NCI-H128 (cell line): Measurements from ENCODE around the gene SPEG.

Experiments
- DNase-seq: peaks from one replicate; lab custom pipeline; 2025; ENCODE audit not compliant: unreplicated experiment; lab: John Stamatoyannopoulos, UW

SPEG gene

GRCh38 chr2:219525533-219526232 is 91.0 kb downstream of the SPEG start:
- no peak for DNase-seq

DNA sequence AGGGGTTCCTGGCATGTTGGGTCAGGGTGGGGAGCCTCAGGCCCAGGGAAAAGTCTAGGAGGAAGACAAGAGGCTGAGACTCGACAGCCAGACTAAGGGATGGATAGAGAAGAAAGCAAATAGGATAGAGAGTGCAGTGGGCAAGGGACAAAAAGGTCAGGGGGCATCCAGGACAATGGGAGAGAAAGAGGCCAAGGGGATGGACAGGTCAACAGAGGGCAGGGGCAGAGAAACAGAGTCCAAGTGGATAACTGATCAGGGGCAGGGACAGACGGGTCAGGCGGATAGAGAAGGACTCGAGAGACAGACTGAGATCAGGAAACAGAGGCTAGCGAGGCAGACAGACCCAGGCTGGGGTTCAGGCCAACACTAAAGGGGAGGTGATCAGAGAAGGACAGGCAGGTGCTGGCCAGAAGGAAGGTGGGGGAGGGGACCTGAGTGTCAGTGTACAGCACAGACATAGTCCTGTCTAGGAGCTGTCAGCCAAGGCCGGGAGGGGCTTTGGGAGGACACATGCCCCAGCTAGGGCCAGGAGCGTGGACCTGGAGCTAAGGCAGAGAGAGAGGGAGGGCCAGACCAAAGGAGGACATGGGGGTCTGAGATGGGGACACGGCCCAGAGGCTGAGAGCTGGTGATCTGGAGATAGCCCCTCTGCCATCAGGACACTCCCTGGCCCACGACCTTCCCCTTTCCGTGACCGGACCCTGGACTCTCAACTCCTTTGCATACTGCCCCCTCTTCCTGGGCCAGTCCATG is 91.9 kb downstream of the SPEG start:
- DNase-seq, result no peak

- DNase-seq, result no peak
Measured at GRCh38 chr2:219527076-219527394, 92.4 kb downstream of the SPEG start.

DNA sequence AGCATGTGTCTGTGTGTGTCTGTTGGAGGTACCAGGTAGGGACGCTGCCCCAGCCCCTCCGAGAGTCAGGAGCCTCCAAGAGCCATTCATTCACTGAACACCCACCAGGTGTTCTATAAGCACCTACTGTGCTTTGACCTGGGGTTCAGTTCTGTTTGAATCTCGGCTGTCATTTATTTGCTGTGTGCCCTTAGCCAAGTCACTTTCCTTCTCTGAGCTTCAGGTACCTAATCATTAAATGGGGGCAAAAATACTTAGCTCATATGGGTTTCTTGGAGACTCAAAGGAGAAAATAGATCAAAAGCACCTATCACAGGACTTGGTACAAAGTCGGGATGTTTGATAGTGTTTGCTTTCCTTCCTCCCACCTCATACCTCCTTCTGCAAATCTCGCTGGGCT is 92.8 kb downstream of the SPEG start:
- DNase-seq, result no peak

DNA sequence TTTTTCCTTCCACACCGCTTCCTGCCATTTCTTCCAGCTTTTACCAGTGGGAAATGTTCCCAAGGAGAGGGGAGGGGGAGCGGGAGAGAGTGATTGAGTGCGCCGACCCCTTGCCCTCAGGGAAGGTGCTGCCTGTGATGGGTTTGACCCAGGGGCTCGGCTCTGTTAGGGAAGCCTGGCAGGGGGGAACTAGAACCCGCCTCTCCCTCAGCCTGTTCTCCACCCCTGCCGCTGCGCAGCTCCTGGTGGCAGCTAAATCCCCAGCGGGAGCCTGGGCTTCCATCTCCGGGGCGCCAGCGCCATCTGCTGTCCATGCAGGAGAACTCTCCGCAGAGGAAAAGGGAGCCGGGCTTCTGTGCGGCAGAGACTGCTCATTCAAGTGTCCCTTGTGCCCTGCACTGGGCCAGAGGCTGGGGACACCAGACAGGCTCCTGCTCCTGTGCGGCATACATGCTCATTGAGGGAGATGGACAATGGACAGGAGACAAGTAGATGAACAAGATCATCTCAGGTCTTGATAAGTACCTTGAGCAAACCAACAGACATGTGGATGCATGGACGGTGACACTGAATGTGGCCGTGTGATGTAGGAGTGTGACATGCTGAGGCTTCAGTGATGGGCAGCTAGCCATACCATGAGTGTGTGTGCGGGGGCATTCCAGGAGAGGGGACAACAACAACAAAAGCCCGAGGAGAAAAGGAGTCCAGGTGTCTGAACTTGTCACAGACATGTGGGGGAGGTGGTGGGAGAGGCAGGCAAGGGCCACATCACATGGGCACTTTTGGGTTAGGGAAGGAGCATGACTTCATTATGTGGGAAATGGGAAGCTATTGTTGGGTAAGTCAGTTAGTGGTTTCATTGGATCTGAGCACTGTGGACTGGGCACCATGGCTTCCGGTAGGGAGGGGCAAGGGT is 95.7 kb downstream of the SPEG start:
- DNase-seq, result peak; percentile 45

DNA sequence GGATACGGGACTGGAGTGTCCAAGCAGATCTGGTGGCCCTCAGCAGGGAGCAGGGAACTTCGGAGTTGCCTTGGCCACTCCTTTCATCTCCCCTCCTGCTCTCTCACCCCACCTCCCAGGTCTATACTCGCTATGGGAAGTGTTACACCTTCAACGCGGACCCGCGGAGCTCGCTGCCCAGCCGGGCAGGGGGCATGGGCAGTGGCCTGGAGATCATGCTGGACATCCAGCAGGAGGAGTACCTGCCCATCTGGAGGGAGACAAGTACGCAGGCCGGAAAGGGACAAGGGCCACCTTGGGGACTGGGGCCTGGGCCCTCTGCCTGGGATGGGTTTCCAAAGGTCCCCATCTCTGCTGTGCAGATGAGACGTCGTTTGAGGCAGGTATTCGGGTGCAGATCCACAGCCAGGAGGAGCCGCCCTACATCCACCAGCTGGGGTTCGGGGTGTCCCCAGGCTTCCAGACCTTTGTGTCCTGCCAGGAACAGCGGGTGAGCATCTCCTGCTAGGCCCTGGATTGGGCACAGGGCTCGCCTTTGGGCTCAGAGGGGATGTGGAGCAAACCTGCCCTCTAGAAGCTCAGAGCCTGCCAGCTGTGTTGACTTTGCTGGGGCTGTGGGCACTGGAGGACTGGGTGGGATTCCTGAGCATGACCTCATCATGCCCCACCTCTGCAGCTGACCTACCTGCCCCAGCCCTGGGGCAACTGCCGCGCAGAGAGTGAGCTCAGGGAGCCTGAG is 97.2 kb downstream of the SPEG start:
- no peak for DNase-seq

DNA sequence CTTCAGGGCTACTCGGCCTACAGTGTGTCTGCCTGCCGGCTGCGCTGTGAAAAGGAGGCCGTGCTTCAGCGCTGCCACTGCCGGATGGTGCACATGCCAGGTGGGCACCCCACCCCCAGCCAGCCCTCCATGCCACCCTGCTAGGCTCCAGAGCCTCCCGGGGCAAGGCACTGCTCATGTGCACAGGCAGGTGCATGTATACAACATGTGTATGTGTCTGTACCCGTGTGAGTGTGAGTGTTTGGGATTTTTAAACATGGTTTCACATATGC is 97.7 kb downstream of the SPEG start:
- no peak for DNase-seq

DNA sequence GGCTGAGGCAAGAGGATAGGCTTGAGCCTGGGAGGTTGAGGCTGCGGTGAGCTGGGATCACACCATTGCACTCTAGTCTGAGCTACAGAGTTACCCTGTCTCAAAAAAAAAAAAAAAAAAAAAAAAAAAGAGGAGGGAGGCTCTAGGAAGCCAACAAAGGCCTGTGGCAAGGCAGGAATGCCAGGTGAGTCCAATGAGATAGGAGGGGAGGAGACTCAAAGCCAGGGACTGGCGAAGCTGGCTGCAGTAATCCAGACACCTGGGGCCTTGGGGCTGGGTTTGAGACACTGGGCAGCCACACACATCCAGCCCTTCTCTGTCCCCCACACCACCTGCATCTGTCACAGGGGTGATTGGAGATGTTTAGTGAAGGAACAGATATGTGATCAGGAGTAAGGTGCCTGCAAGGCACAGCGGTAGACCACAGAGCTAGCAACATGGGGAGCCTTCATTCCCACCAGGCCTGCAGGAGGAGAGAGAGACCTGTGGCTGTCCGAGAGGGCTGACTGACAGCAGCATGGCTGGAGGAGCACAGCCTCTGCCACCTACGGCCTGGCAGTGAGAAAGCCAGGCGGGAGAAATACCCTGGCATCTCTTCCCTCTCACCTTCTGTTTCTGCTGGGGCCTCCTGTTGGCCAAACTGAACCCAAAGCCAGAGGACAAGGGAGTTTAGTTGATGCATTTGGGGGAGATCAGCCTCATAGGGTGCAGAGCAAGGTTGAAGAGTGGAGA is 99.5 kb downstream of the SPEG start:
- DNase-seq, result no peak

DNA sequence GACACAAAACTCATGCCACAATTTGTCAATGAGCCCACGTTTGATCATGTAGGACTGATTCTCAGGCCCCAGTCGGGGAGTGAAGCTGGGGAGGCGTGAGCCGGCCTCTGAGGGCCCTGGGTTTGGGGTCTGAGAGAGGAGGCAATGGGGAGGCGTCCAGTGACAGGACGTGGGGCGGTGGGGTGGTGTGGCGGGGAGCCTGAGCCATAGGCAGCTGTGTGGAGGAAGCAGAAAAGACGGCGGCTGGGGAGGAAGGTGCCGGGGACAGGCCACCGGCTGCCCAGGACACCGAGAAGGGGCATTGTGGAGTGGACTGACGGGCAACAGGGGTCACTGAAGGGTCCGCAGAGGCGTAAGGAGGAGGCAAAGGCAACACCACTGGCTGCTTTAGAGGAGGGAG is 101.8 kb downstream of the SPEG start:
- no peak for DNase-seq

DNA sequence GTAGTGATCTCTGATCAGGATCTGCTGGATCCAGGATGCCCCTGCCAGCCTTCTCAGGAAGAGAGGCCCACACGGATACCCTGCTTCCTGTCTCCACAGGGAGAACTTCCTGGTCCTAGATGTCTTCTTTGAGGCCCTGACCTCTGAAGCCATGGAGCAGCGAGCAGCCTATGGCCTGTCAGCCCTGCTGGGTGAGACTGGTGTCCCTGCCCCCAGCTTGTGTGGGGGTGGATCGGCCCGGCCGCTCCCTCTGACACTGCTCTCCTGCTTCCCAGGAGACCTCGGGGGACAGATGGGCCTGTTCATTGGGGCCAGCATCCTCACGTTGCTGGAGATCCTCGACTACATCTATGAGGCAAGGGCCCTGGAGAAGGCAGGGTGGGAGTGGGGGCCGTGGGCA is 102.3 kb downstream of the SPEG start:
- no peak for DNase-seq

- DNase-seq, result no peak
Measured at GRCh38 chr2:219537657-219538488, 103.2 kb downstream of the SPEG start.

DNA sequence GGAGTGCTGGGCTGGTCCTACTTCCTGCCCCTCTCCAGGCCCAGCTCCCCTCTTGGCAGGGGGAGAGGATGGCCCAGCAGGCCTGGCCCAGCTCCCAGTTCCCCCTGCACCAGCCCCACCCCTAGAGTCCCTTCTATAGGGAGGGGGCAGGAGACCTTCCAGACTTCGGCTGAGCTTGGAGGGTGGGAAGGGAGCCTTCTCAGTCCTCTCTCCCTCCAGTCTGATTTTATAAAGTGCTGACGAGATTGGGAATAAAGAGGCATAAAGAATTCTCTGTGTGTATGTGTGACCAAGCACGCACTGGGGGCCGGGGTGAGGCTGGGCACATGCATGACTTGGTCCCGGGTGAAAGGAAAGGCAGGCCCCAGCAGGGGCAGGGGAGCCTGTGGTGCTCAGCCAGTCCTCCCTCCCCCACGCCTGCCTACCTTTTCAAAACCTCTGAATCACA is 103.9 kb downstream of the SPEG start:
- no peak for DNase-seq

DNA sequence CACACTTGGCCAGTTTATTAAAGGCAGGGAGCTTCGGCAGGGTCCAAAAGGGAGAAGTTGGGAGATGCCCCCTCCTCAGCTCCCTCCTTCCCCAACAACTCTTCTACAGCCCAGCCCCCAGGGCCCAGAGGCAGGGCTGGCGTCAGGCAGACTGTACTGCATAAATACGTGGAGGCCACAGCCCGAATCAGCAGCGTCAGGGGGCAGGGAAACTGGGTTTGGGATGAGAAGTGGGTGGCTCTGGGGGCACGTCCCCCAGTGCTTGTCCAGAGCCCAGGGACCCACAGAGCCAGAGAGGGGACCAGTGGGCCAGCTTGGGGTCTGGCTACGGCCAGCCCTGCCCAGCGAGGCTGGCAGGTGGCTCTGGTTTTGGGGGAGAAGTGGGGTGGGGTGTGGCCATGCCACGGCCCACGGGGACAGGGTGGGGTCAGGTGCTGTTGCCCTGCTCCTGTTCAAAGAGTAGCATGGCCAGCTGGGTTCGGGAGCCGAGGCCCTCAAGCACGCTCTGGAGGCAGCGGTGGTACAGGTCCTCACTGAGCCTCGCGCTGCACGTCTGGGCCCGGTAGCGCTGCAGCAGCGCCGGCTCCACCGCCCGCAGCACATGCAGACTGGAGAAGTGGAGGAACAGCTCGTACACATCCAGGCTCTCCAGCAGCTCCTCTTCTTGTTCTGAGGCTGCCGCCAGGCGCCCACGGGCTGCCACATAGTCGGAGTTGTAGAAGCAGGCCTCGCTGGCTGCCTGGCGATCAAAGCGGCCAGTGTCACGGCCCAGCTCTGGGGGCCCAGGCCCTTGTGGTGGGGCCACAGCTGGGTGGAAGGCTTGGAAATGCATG is 104.5 kb downstream of the SPEG start:
- DNase-seq, result no peak

DNA sequence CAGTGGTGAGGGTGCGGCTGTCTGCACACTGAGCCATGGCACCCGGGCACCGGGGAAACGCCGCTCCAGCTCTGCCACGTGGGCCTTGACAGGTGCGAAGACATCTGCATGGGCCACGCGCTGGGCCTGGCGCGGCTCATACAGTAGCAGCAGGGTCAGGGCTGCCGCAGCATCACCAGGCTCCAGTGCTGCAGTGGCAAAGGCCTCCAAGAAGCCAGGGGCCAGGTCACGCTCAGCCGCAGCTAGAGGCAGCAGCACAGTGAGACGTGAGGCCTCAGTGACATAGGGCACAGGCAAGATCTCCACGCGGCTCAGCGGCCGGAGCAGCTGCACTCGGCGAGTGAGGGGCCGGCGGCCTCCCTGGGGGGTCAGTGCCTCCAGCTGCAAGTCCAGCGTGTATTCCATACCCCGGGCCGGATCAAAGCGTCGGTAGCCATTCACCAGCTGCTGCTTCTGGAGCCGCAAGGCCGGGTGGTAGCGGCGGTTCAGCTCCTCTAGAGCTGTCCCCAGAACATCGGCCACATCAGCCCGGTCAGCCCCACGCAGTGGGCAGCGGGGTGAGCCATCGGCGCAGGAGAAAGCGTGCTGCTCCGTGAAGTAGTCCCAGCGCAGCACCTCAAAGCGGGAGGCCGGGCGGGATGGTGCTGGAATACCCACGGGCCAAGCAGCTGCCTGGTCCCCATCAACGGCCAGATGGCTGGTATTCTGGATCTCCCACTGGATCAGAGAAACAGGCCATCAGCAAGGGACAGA is 105.5 kb downstream of the SPEG start:
- DNase-seq, result no peak

DNA sequence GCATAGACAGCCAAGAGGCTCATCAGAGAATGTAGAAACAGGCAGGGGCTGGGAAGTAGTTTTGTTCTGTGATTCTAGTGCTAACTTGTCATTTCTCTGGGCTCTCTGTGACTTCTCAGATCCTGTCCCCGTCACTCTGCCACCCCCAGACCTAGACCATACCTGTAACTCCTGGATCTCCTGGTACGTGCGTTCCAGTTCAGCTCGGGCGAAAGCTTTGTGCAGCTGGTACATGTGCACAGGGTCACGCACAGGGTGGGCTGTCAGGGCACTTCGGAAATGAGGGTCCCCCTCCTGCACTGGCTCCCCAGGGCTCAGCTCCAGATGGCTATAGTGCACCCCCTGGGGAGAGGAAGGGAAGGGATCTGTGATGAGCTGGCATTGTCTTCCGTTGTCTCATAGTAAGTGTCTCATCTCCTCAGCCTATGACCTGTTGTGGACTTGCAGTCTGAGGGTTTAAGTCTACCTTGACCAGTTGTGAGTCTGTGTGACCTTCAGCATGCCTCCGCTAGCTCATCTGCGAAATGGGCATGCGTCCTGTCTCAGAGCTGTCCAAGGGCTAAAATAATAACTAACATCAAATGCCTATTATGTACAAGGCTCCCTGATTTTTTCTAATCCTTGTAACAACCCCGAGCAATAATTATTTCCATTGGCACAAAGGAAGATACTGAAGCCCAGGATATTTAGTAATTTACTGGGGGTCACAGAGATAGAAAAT is 106.3 kb downstream of the SPEG start:
- DNase-seq, result no peak

DNA sequence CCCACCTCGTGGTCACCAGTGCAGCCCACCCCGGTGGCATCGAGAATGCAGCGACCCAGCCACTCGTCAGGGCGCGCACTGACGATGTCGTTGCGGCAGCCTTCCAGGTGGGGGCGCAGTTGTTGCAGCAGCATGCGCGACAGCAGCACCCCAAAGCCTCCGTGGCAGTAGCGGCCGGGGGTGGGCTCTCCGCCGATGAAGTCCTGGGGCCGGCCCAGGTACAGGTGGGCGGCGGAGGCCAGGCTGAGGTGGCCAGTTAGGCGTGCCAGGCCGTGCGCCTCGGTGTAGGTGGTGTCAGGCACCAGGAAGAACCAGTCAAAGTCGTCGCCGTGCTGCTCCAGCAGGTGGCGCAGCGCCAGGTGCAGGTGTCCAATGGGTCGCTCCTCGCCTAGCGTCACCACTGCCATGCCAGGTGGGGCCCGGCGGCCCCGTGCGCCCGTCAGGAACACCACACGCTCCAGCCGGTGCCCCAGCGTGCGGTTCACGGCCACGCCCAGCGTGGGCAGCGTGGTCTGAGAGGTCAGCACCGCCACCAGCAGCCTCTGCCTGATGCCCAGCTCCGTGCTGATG is 107.1 kb downstream of the SPEG start:
- peak; percentile 56 for DNase-seq

DNA sequence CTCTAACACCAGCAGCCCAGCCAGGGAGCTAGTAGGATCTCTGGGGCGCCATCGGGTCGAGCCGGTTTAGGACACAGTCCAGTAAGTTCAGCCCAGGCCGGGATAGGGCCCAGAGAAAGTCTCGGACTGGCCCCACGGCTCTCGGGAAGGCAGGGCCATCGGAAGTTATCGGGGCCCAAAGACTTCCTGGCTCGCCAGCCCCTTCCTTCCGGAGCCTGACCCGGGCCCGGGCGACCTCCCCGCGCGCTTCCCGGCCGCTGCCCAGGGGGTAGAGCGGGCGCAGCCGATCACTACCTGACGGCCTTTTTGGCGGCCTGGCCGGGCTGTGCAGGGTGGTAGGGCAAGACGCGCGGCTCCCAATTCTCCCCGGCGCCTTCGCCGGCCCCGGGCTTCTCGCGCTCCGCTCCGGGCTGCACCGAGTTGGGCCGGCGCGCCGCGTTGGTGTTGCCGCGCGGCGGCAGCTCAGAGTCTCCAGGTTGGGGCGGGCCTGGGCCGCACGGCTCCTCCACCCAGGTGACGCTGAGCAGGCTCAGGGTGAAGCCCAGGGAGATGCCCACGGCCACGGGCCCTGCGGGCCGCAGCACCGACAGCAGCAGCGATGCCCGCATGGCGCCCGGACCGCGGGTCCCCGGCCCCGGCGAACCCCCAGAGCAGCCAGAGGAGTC is 108.4 kb downstream of the SPEG start:
- DNase-seq, result no peak
